Limb (tissue), 2 donors: ENCODE data around the gene TMEM170A.

Source experiments
- DNase-seq, 2 donors: peaks; one replicate each; pipeline ENCODE4 v3.0.0-alpha.2; 2016; ENCODE audit errors: extremely low spot score in 2 of 2

TMEM170A gene

GRCh38 chr16:75402159-75402820 is 62.2 kb downstream of the TMEM170A start:
- no peak for DNase-seq

- DNase-seq = no peak
Observed at GRCh38 chr16:75401691-75402090, 62.8 kb downstream of the TMEM170A start.

- DNase-seq = no peak
Observed at GRCh38 chr16:75398333-75398732, 66.2 kb downstream of the TMEM170A start.

- no peak for DNase-seq
Observed at GRCh38 chr16:75394941-75395340, 69.5 kb downstream of the TMEM170A start.
